Caco-2 (cell line): ENCODE measurements around the gene ING4. TPM values are rescaled to one million over a fixed set of nuclear protein-coding genes. Genes with fewer than 3 reads are reported as not detected.

Experiments used
- BruUV-seq: library from RNA; stranded (reverse); fragments of 400-500 nt; replicated peaks from 2 replicates; lab custom pipeline; 2021; lab: Mats Ljungman, UMichigan
- CTCF ChIA-PET: fragments of 300-600 bp; sonication (Branson Sonifier 250); formaldehyde crosslinking; loops from one replicate; lab custom pipeline; 2022; ENCODE audit warnings: antibody characterized with exemption; lab: Charles Lee
- POLR2A ChIA-PET: fragments of 300-600 bp; sonication (Branson Sonifier 250); formaldehyde crosslinking; loops from one replicate; lab custom pipeline; 2022; ENCODE audit warnings: antibody characterized with exemption; lab: Charles Lee
- DNase-seq, 2 experiments: peaks; one replicate each; pipeline versions ENCODE4 v3.0.0 to v3.0.0-alpha.2; 2020 to 2022
- H3K27me3 ChIP-seq: replicated peaks from 2 replicates; pipeline ENCODE4 v1.6.0; 2011; ENCODE audit warnings: low read length; ENCODE audit not compliant: control insufficient read depth, insufficient read depth
- H3K36me3 ChIP-seq: 2 replicates; pipeline ENCODE4 v1.5.1; 2011; ENCODE audit warnings: low read length; ENCODE audit not compliant: control insufficient read depth, insufficient read depth
- H3K4me1 ChIP-seq: fragments of 250-450 bp; sonication (Bioruptor Pico); 2 replicates; pipeline ENCODE4 v1.5.1; 2020; ENCODE audit warnings: mild to moderate bottlenecking
- H3K4me3 ChIP-seq: 2 replicates; pipeline ENCODE4 v1.5.1; 2011; ENCODE audit warnings: low read depth, mild to moderate bottlenecking, control low read depth, low read length
- H3K9me3 ChIP-seq: fragments of 250-450 bp; sonication (Bioruptor Pico); 2 replicates; pipeline ENCODE4 v1.5.1; 2020; ENCODE audit warnings: mild to moderate bottlenecking, moderate library complexity
- H3K27ac Mint-ChIP-seq: one replicate; pipeline ENCODE4 v1.8.0; 2022; ENCODE audit warnings: mixed read lengths; ENCODE audit not compliant: unreplicated experiment
- H3K27me3 Mint-ChIP-seq: one replicate; pipeline ENCODE4 v1.8.0; 2022; ENCODE audit warnings: mixed read lengths; ENCODE audit not compliant: insufficient read depth, unreplicated experiment
- H3K36me3 Mint-ChIP-seq: one replicate; pipeline ENCODE4 v1.8.0; 2022; ENCODE audit warnings: mild to moderate bottlenecking, mixed read lengths; ENCODE audit not compliant: insufficient read depth, unreplicated experiment
- H3K4me1 Mint-ChIP-seq: one replicate; pipeline ENCODE4 v1.8.0; 2022; ENCODE audit warnings: low read depth, mixed read lengths; ENCODE audit not compliant: unreplicated experiment
- H3K4me3 Mint-ChIP-seq: one replicate; pipeline ENCODE4 v1.8.0; 2022; ENCODE audit warnings: mild to moderate bottlenecking, moderate library complexity, mixed read lengths; ENCODE audit not compliant: unreplicated experiment
- H3K9me3 Mint-ChIP-seq: one replicate; pipeline ENCODE4 v1.8.0; 2022; ENCODE audit warnings: mixed read lengths; ENCODE audit not compliant: unreplicated experiment
- CTCF ChIP-seq, 2 experiments: fragments of 200-600 bp in 1 of 2; IDR thresholded peaks; 1 replicate in 1 of 2; 2 replicates in 1 of 2; pipeline versions ENCODE4 v1.5.1 to v1.8.0; 2011 to 2022; ENCODE audit warnings: antibody characterized with exemption in 1 of 2, control low read depth in 1 of 2, inconsistent platforms in 1 of 2, low read depth in 1 of 2, low read length in 1 of 2, mild to moderate bottlenecking in 1 of 2, moderate library complexity in 1 of 2; ENCODE audit not compliant: insufficient read depth in 1 of 2, severe bottlenecking in 1 of 2, unreplicated experiment in 1 of 2
- intact Hi-C: fragments of 100-400 bp; cut with micrococcal nuclease; formaldehyde crosslinking; loops from one replicate; pipeline ENCODE4 v1.10.0; 2022; ENCODE audit not compliant: unreplicated experiment
- total RNA-seq: library from RNA; stranded (reverse); gene quantifications from 2 replicates; pipeline ENCODE4 v1.2.3, GENCODE V29; 2022

The ING4 gene
- total RNA-seq, 1 experiment from 2014 or later, result 32.8 TPM

GRCh38 chr12:6699989-6700645, 37.2 kb upstream of the ING4 start:
- no peaks in the 10 kb centered on the region for H3K36me3 ChIP-seq
- intact Hi-C loops, result loop anchor here (2.0 to 5.0 kb wide), 2 partner anchors 37 to 148 kb away; partner anchors contain the start of gene ING4
- Mint-ChIP-seq H3K27me3 (peaks cover 45% of the 10 kb centered on the region), H3K9me3 (no peaks in the 10 kb centered on the region), H3K27ac (no peak overlapping the region), H3K4me3 (peak overlapping the region; percentile 50), H3K36me3 (peaks cover 6% of the 10 kb centered on the region), H3K4me1 (peaks cover 10% of the 10 kb centered on the region)
- POLR2A ChIA-PET, result no interaction called here
- peaks cover 5% of the 10 kb centered on the region for H3K4me1 ChIP-seq
- BruUV-seq, result no TSS peak
- DNase-seq, result peak in 1 of 2 experiments; percentile 47
- H3K27me3 ChIP-seq, result peaks cover 5% of the 10 kb centered on the region
- peak overlapping the region; percentile 48 for H3K4me3 ChIP-seq
- TF ChIP-seq CTCF (IDR thresholded peaks at IDR 0.05; ENCODE audit: insufficient read depth in 1 of 2, low read depth in 1 of 2, low read length in 1 of 2, severe bottlenecking in 1 of 2, unreplicated experiment in 1 of 2), result no peak
- no peaks in the 10 kb centered on the region for H3K9me3 ChIP-seq
- CTCF ChIA-PET, result interaction anchor here (0.6 to 1.3 kb wide), 6 partner anchors 11 to 146 kb away, joined by 3 to 6 read pairs (median 4); partner anchors contain the start of genes COPS7A and ZNF384

DNA sequence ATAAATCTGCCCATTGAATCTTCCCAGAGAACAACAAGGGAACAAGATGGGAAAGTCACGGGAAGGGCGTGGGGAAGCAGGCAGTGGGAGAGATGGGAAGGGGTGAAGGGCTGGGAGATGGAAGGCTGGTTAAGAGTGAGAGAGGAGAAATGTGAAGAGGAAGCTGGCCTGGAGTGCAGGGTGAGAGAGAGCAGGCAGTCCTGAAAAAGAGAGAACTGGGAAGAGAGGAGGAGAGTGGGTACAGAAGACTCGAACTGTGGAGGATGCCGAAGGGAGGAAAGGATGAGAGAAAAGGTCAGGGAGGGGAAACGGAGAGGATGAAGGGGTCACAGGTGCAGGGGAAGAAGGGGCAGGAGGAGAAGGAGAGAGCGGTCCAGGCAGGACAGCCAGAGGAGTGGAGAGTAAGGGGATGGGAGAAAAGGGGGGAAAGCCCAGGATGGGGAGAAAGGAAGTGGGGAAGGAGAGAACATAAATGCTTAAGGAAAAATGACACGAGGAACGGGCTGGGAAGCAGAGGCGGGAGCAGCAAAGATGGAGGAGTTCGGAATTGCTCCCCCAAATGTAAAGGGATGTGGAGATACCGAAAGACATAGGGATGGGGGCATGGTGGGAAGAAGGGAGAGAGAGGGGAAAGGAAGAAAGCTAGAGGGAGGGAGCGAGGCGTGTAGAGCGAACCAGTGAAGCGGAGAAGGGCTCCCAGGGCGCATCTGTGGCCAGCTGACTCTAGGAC, 36.5 kb upstream of the ING4 start:
- TF ChIP-seq CTCF (IDR thresholded peaks at IDR 0.05; ENCODE audit: insufficient read depth in 1 of 2, low read depth in 1 of 2, low read length in 1 of 2, severe bottlenecking in 1 of 2, unreplicated experiment in 1 of 2), result no peak
- Histone ChIP-seq H3K27me3 (peaks cover 5% of the 10 kb centered on the region), H3K4me3 (no peak overlapping the region), H3K9me3 (no peaks in the 10 kb centered on the region), H3K36me3 (no peaks in the 10 kb centered on the region), H3K4me1 (peaks cover 5% of the 10 kb centered on the region)
- BruUV-seq, result no TSS peak
- ChIA-PET POLR2A (interaction anchor here (0.6 kb wide), 1 partner anchor 10 kb away, joined by 11 read pairs; the partner anchor contains the start of gene ZNF384), CTCF (interaction anchor here (0.6 to 1.3 kb wide), 7 partner anchors 10 to 145 kb away, joined by 3 to 6 read pairs (median 4); partner anchors contain the start of genes COPS7A and ZNF384)
- Mint-ChIP-seq H3K27ac (no peak overlapping the region), H3K9me3 (no peaks in the 10 kb centered on the region), H3K4me1 (peaks cover 12% of the 10 kb centered on the region), H3K27me3 (peaks cover 47% of the 10 kb centered on the region), H3K4me3 (peak overlapping the region; percentile 50), H3K36me3 (peaks cover 6% of the 10 kb centered on the region)
- intact Hi-C loops, result loop anchor here (2.0 to 5.0 kb wide), 2 partner anchors 37 to 147 kb away; partner anchors contain the start of gene ING4
- no peak for DNase-seq
